ENCODE data around the gene NPAS3.

GRCh38 chr14:33622496-33622895 lies 683.8 kb downstream of the NPAS3 start:
- TF ChIP-seq CTCF (IDR thresholded peaks at IDR 0.05) (no peak), JUN (IDR thresholded peaks at IDR 0.05) (no peak), BHLHE40 (IDR thresholded peaks at IDR 0.05; ENCODE audit: low read depth, low read length) (no peak), HOXB13 (CRISPR knock-in tag; IDR thresholded peaks at IDR 0.05; ENCODE audit: low read depth) (no peak), SMC3 (IDR thresholded peaks at IDR 0.05) (no peak), MAZ (IDR thresholded peaks at IDR 0.05; ENCODE audit: borderline replicate concordance, low read depth, low read length) (no peak)

Data from A549 (cell line).